ENCODE data around the gene OLFML2B. TPM values are rescaled to one million over a fixed set of nuclear protein-coding genes. Genes with fewer than 3 reads are reported as not detected.

The OLFML2B gene
- total and polyA plus RNA-seq, 8 donors = 0.31 to 56.0 (median 1.7) TPM; not detected in 1

GRCh38 chr1:162062542-162063015 lies 38.9 kb upstream of the OLFML2B start:
- WGBS, 5 donors = 36 to 55% (median 40%) methylated on average over 4 of the region's 4 CpGs
- TF ChIP-seq POLR2AphosphoS5 (IDR thresholded peaks at IDR 0.05) = no peak
- TF ChIP-seq EP300 (IDR thresholded peaks at IDR 0.05) = no peak
- no peak for TF ChIP-seq POLR2A (IDR thresholded peaks at IDR 0.05)
- no peak for TF ChIP-seq CTCF (IDR thresholded peaks at IDR 0.05)
- peak; percentile 47 to 60 for DNase-seq
- Histone ChIP-seq H3K36me3 (no peaks in the 10 kb centered on the region), H3K27ac (peak overlapping the region in 2 of 5 donors; percentile 21 to 36), H3K27me3 (peaks cover 0 to 4% (median 0%) of the 10 kb centered on the region in 3 donors), H3K9me3 (no peaks in the 10 kb centered on the region), H3K4me3 (no peak overlapping the region), H3K4me1 (peaks cover 0 to 14% (median 7%) of the 10 kb centered on the region in 4 donors)
- intact Hi-C loops (cut with DNase I; ENCODE audit: low total_unique reads) = no loop called here

- no peak for DNase-seq
These were observed 36.6 kb upstream of the OLFML2B start for GRCh38 chr1:162060314-162060713.

GRCh38 chr1:162059721-162060120 lies 36.1 kb upstream of the OLFML2B start:
- Histone ChIP-seq H3K27me3 (no peaks in the 10 kb centered on the region), H3K9me3 (no peaks in the 10 kb centered on the region), H3K4me1 (peaks cover 0 to 27% (median 10%) of the 10 kb centered on the region in 4 donors), H3K27ac (no peak overlapping the region), H3K4me3 (no peak overlapping the region), H3K36me3 (no peaks in the 10 kb centered on the region)
- no peak for DNase-seq
- intact Hi-C loops (cut with DNase I; ENCODE audit: low total_unique reads) = loop anchor here (10.0 kb wide), 1 partner anchor 215 kb away; no protein-coding TSS in a partner anchor
- WGBS, 5 donors = 57 to 93% (median 78%) methylated on average over 3 of the region's 3 CpGs
- TF ChIP-seq CTCF (IDR thresholded peaks at IDR 0.05) (no peak), EP300 (IDR thresholded peaks at IDR 0.05) (no peak), POLR2A (IDR thresholded peaks at IDR 0.05) (no peak), POLR2AphosphoS5 (IDR thresholded peaks at IDR 0.05) (no peak)

More at GRCh38 chr1:162060314-162060713, 36.6 kb upstream of the OLFML2B start:
- TF ChIP-seq CTCF (IDR thresholded peaks at IDR 0.05) = no peak
- TF ChIP-seq EP300 (IDR thresholded peaks at IDR 0.05) = no peak
- TF ChIP-seq POLR2AphosphoS5 (IDR thresholded peaks at IDR 0.05) = no peak
- no peak for TF ChIP-seq POLR2A (IDR thresholded peaks at IDR 0.05)
- peaks cover 0 to 21% (median 10%) of the 10 kb centered on the region in 4 donors for H3K4me1 ChIP-seq
- H3K4me3 ChIP-seq = no peak overlapping the region
- H3K9me3 ChIP-seq = no peaks in the 10 kb centered on the region
- H3K27me3 ChIP-seq = no peaks in the 10 kb centered on the region
- WGBS, 5 donors = 90 to 100% (median 97%) methylated on average over 1 of the region's 1 CpG
- intact Hi-C loops (cut with DNase I; ENCODE audit: low total_unique reads) = no loop called here
- no peak overlapping the region for H3K27ac ChIP-seq
- H3K36me3 ChIP-seq = no peaks in the 10 kb centered on the region

GRCh38 chr1:162056579-162056978 lies 32.9 kb upstream of the OLFML2B start:
- H3K9me3 ChIP-seq = no peaks in the 10 kb centered on the region
- H3K4me3 ChIP-seq = no peak overlapping the region
- no peaks in the 10 kb centered on the region for H3K27me3 ChIP-seq
- H3K36me3 ChIP-seq = no peaks in the 10 kb centered on the region
- no peak for DNase-seq
- no peak overlapping the region for H3K27ac ChIP-seq
- H3K4me1 ChIP-seq = peaks cover 0 to 14% (median 3%) of the 10 kb centered on the region in 4 donors
- intact Hi-C loops (cut with DNase I; ENCODE audit: low total_unique reads) = loop anchor here (10.0 kb wide), 1 partner anchor 218 kb away; no protein-coding TSS in a partner anchor
- 88 to 95% (median 90%) methylated on average over 3 of the region's 3 CpGs for WGBS, 5 donors
- TF ChIP-seq POLR2AphosphoS5 (IDR thresholded peaks at IDR 0.05) = no peak
- no peak for TF ChIP-seq POLR2A (IDR thresholded peaks at IDR 0.05)
- TF ChIP-seq EP300 (IDR thresholded peaks at IDR 0.05) = no peak
- no peak for TF ChIP-seq CTCF (IDR thresholded peaks at IDR 0.05)
